ENCODE measurements around the gene SVIL.
"Not testable (repeated sequence)": the region's sequence is repeated elsewhere in the genome, so short reads cannot be mapped to it uniquely, and the experiment has no call there.

Gene SVIL

DNA sequence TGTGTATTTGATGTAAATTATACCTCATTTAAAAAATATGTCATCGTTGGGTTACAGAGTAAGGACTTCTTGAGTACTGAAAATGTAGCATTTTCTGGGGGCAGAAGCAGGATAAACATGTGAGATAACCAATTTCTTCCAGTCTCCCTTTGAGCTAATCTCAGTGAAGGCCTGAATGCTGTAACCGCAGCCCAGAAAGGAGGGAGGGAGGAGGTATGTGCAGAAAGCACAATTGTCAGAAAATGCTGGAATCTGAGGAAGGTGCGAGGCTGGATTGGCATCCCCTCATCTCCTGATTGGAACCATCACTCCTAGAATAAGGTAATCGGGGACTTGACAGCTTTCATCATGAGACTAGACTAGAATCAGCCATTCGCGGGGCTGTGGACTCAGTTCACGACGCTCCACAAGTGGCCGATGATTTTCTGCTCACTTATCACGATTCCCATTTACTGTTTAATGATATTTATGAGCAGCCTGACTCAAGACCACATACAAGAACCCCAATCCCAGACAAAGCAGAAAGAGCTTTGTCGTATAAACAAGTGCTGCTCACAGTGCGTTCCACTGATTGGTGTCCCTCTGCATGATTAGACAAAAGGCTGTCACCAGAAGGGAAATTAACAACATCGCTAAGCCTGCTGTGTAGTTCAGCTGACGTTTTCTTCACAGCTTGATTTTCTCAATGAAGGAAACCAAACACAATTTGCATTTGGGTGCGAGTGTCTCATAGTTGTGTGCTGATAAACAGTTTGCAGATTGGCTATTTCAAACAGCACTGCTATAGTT is 93.2 kb downstream of the SVIL start:
- DNase-seq (ENCODE audit: low read depth in 2 of 2) = no peak

DNA sequence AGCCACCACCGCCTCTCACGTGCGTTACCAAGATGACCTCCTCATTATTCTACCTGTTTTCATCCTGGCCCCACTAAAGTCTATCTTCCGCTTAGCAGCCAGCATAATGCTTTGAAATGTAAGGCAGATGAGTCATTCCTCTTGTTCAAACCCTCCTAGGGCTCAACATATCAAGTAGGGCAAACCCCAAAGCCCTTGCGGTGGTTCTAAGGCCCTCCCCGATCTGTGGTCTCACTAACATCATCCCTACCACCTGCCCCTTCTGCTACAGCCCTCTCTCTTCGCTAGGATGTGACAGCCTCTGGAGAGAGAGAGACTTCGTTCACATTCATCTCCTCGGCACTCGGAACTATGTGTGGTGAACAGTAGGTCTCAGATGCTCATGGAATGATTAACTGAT is 94.8 kb downstream of the SVIL start:
- DNase-seq (ENCODE audit: low read depth in 2 of 2) = no peak

DNA sequence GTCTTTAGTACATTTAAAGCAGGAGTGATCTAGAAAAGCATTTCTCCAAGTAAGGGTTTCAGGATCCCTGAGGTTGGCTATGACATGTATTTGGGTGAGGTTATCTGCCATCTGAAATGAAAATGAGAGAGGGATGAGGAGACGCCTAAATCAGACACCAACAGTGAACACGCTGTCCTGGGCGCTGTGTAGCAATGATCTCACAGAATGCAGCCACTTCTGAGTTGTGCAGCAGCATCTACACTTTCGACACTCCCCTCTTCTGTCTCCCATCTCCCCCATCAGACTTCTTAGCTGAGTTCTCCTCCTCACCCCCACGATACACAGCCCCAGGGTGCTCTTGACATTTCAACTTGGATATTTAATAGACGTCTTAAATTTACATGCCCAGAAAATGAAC is 95.4 kb downstream of the SVIL start:
- no peak for DNase-seq (ENCODE audit: low read depth in 2 of 2)

DNA sequence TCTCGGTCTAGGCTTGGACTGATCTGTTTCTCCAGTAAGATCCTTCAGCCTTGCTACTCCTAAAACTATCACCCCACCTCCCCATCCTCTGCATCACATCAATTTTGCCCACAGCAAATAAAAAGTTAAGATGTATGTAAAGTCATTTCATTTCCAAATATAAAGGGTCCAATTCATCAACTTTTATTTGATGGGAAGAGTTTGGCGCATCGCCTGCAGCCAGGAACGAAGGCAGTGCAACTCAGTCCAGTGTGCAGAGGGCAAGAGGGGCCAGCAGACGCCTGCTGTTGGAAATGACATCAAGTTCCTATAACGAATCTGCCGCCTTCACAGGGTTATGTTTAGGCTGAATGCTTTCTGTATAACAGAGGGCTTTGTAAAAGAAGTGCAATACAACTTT is 97.0 kb downstream of the SVIL start:
- DNase-seq (ENCODE audit: low read depth in 2 of 2) = no peak

DNA sequence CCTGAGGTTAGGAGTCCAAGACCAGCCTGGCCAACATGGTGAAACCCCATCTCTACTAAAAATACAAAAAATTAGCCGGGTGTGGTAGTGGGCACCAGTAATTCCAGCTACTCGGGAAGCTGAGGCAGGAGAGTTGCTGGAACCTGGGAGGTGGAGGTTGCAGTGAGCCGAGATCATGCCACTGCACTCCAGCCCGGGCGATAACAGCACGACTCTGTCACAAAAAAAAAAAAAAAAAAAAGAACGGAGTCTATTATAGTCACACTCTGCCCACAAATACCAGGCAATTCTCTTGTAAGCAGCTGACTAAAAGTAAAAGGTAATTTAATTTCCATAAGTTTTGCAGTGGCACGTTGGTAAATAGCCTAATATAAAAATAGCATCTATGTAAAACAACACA is 98.1 kb downstream of the SVIL start:
- not testable (repeated sequence) for DNase-seq (ENCODE audit: low read depth in 2 of 2)

DNA sequence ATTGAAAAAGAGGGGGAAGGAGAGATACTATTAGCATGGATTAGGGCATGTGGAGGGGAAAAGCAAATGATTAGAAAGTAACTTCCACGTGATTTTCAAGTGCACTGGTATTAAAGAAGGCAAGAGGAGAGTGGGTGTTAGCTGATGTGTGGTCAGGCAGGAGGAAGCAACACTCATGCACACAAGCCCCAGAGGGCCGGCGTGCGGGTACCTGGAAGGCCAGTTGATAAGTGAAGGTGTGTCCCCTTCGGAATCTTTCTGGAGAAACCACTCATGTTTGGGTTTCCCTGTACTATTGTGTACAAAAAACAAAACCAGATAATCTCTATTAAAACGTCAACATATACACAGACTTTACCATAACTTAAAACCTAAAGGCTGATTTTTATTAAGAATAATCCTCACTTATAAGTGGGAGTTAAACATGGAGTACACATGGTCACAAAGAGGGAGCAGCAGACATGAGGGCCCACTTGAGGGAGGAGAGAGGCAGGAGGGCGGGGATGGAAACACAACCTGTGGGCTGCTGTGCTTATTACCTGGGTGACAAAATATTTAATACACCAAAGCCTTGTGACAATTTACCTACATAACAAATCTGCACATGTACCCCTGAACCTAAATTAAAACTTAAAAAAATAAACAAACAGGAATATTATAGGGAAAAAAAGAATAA is 98.9 kb downstream of the SVIL start:
- DNase-seq (ENCODE audit: low read depth in 2 of 2) = no peak

DNA sequence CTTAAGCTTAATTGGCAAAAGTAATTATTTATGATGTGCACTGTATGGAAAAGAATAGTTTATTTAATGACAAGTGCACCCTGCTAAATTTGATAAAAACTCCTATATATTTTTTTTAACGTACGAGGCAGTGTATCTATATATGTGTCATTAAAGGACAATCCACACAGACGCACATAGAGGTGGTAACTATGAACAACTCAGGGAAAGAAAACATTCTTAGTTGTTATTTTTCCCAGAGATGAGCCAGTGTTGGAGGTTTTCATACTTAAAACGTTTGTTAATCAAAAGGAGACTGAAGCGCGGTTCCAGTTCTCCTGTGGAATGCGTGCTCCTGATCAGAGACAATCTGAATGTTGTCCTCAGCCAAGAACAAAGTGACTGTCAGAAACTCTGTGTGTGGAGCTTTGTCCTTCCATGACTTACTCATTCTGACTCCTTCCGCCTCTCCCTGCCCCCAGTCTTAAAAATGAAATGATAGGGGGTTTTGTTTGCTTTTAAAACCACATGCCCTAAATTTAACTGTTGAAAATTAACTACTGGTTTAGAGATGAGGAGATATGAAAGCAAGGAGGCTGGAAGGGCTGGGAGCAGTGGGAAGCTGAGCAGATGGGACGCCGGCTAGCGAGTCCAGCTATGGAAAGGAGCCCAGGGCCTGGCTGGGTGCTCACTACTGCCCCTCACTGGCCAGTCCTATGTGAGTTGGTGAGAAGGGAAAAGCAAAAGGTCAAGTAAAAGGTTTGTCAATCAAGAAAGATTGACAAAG is 99.6 kb downstream of the SVIL start:
- DNase-seq (ENCODE audit: low read depth in 2 of 2) = no peak

DNA sequence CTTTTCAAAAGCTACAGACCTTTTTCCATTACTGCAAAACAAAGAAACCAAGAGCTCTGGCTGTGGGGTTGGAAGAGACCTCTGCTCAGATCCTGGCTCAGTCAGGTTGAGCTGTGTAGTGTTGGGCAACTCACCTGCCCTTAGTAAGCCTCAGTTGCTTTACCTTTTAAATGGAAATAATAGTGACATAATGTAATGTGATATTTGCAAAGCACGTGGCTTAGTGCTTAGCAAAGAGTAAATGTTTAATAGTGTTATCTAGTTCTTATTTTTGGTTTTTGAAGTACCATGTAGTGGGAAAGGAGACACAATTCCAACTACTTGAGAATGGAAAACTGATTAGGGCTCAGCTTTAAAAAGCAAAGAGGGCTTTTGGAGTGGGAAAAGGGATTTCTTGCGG is 100.2 kb downstream of the SVIL start:
- DNase-seq (ENCODE audit: low read depth in 2 of 2) = no peak

DNA sequence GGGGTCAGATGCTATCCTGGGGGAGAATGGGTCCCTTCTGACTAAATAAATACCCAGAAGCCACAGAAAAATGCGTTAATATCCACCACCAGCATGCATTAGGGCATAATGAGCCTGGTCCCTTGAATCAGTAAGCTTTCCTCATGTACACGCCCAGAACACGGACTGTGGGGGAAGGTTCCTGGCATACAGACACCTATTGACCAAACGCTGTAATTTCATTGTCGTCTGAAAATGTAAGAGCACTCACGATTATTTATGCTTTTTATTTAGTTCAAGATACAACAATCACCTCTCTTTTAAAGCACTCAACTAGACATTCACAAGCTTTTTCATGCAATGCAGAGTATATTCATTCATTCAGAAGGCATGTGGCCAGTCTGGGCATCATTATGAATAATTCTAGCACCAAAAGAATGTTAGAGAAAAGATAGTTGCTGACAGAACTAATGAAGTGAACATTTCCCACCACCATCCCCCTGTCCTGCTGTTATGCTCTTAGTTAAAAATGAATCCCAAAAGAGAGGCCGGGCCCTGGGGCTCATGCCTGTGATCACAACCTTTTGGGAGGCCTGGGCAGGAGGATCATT is 101.0 kb downstream of the SVIL start:
- DNase-seq (ENCODE audit: low read depth in 2 of 2) = no peak

DNA sequence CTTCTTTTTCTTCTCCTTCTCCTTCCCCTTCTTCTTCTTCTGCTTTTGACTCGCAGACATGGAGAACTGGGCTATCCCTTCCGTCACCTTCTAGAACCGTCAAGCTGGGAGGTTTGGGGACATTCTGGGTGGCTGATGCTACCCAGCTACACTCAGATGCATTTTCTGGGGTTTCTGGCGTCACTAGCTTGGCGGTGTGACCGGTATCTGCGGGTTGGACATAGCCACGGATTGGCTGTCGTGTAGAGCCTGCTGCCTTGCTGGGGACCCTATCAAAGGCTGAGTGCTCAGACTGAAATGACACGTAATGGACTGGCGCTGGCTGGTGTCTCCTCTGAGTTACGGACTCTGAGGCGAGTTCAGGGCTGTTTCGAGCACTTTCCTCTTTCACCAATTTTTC is 101.7 kb downstream of the SVIL start:
- no peak for DNase-seq (ENCODE audit: low read depth in 2 of 2)

DNA sequence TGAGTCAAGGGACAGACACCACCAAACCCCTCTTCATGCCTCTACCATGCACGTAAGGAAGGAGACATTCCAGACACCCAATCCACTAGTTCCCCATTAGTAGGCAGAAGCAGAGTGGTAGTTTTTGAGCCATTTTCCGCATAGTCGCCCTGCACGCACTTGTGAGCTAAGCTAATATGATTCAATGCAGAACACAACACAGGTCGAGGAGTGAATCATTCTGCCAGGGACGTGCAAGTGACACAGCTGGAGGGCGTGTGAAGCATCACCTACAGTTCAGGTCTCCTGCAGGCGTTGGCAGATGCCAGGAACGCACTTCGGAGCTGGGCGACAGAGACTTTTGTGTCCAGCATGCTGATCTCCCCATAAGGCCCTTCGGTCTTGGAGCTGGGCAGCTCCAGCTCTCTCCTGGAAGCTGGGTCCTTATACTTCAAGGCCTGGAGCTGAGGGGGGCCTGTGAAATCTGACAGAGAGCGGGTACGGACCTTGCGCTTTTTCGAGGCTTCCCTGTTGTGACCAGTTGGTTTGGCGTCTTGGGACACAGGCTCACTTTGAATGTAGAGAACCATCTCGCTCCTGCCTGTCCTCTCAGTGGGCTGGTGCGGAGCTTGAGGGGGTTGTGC is 102.4 kb downstream of the SVIL start:
- no peak for DNase-seq (ENCODE audit: low read depth in 2 of 2)

DNA sequence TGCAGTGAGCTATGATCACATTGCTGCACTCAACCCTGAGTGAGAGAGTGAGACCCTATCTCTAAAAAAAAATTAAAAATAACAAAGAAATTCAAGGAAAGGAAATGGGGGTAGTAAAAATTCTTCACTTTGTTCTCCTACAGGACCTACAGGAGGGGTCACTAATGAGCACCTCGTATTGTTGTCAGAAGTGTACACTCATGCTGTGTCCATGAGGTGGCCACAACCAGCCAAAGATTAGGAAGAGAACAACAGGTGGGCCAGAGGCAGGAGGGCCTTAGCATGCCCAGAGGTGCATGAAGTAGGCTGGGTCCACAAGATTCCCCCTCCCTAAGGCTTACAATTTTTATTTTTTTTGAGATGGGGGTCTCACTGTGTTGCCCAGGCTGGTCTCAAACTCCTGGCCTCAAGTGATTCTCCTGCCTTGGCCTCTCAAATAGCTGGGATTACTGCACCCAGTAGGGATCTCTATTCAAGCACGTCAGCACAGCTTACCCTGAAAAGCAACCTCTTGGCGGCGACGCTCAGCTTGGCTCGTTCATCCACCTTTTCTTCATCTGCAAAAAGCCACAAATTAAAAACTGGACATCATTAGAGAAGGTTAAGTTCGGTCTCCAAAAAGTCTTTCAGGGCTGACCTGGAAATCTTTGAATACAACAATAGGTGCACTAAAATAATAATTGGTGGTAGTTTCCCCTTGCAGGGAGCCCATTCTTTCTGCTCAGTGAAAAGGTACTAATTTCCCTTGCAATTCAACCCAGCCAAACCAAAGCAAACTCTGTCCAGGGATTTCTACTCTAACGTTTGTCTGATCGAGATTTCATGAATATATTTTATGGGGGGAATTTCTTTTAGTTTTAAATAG is 104.4 kb downstream of the SVIL start:
- no peak for DNase-seq (ENCODE audit: low read depth in 2 of 2)

DNA sequence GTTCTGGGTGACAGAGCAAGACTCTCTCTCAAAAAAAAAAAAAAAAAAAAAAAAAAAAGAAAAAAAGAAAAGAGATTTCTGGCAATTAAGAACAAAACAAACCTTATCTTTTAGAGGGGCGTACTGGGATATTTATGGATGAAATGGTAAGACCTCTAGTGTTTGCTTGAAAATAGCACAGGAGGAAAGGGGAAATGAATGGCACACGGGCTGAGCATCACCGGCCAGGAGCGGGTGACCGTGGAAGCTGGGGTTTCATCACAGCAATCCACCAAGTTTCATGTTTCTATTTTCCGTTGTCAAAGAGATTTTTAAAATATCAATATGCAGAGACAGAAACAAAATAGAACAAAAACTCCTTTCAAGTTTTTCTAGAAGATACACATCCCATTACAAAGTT is 105.6 kb downstream of the SVIL start:
- no peak for DNase-seq (ENCODE audit: low read depth in 2 of 2)

DNA sequence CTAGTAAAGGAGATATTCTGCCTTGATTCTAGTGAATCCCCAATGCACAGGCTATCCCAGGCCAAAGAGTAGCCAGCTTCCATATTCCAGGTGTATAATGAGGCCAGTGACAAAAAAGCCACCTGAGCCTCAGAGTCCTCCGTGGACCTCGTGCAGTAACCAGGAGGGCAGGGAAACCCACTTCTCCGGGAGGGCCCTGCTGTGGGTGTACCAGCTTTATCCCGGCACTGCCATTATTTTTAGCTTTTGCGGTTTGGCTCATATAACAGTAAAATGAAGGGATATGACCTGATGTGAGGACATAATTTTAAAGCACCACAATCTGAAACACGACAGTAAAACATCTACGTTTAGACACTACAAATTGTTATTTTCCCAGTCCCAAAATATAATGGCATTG is 109.0 kb downstream of the SVIL start:
- no peak for DNase-seq (ENCODE audit: low read depth in 2 of 2)

DNA sequence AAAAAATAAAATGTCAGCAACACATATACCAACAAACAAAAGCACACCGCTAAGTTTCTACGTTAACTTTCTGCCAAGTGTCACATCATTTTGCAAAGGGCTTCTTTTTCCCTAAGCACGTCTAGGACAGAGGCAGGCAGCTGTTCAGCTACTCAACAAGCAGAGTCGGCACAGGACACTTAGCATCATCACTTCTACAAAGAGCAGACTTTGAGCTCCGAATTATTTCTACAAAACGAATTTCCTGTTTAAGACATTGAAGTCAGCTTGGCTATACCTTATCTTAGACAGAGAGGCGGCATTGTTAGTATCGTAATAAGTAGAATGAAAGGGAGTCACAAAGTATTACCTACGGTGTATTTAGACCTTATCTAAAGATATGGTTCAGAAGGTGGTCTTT is 110.1 kb downstream of the SVIL start:
- DNase-seq (ENCODE audit: low read depth in 2 of 2) = no peak

DNA sequence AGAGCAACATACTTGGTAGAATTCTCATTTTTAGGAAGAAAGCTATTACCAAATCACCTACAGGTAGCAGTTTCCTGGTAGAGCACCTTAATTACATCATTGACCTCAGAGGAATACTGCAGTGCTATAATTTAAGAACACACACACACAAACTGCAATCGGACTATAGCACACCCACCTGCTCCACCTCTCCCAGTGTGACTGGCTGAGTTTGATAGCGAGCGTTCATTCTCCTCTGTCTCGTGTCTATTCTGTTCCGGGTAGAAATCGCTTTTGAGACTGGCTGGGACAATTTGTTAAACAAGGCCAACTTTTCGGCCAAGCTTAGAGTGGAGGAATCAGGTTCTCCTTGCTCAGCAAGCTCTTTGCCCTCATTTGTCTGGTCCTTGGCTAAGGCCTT is 110.5 kb downstream of the SVIL start:
- DNase-seq (ENCODE audit: low read depth in 2 of 2) = no peak

DNA sequence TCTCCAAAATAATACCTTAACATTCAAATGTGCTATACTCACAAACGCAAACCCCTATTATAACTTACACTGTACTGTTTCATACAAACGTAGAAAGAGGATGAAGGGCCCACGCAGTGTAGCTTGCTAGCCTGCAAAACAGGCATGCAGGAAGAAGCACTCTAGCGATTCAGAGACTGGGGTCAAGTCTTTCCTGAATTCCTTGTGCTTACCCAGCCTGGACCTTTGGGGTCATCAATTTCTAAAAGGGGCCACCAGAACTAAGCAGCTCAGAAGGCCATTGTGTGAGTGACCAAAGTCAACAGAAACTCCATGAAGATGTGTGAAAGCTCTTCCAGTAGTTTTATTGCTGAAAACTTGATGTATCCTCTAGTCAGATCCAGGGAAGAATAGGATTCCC is 111.9 kb downstream of the SVIL start:
- no peak for DNase-seq (ENCODE audit: low read depth in 2 of 2)

DNA sequence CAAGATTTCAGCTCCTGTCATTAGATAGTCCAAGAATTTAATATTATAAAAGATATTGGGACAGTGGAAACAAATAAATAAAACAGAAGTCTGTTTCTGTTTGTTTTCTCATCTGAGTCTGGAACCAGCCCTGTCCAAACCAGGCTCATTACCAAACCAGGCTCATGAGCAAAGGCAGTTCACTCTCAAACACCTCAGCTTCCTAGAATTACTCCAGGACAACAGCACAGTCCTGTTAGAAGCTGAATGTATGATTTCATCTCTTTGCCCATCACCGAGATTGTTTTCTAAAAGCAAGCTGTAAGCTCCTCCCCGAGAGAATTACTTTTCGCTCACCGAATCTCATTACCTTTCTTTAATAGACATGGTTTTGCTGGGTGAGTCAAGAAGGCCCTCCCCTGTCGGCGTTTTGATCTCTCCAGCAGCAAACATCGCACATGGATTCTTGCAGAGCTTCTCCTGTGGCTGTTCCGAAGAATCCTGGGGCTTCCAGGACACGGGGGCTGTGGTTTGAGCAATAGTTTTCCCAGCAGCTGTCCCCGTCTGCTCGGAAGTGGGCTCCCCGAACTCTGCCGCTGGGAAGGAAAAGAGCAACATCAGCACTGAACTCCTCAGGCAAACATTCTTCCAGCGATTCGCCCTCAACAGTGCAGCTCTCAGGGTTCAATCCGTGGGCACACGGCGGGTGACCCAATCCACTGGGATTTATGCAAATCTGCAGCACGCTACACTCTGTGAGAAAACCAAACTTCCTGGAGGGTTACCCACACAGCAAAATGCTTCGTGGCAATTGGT is 112.5 kb downstream of the SVIL start:
- no peak for DNase-seq (ENCODE audit: low read depth in 2 of 2)

DNA sequence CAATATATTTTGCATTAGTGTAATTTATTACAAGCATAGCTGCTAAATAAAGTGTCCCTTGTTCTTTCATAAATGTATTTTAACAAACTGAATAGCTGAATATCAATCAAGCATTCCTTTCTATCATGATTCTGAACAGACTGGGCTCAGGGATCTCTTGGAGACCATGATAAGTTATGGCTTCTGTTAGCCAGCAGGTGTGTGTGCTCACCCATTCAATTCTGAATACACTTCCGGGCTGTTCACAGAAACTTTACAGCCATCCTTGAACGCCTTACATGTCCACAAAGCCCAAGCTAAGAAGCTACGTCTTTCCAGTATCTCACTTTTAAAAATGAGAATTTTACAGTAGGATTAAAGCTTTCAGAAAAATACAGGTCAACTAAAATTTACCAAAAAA is 115.1 kb downstream of the SVIL start:
- DNase-seq (ENCODE audit: low read depth in 2 of 2) = no peak

DNA sequence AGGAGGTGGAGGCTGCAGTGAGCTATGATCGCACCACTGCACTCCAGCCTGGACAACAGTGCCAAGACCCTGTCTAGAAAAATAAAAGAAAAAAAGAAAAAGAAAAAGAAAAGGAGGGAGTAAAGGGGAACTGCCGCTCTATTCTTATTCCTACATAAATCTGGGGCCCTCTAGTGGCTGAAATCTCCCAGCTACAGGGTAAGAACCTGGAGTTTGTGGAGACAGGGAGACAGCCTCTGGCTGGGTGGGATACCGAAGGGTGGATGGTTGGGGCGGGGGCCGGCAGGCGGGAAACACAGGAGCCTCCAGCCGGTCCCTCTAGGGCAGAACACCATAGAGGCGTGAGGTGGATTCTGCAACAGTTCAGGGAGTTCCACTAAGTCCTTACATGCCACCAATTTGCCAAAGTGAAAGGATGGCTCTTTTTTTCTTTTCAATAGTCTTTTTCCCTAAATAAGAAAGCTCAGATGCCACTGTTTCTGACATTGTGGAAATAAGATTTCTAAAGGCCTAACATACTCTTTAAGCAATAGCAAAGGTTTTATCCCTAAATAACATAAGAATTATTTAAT is 117.3 kb downstream of the SVIL start:
- no peak for DNase-seq (ENCODE audit: low read depth in 2 of 2)
